Activated naive CD8-positive, alpha-beta T cell (primary cell): ENCODE measurements around the gene RBM33.

Source experiments
- H3K27ac Mint-ChIP-seq: one replicate; pipeline ENCODE4 v1.8.0; 2021; ENCODE audit warnings: mixed read lengths
- H3K27me3 Mint-ChIP-seq: one replicate; pipeline ENCODE4 v1.8.0; 2021; ENCODE audit warnings: mixed read lengths
- H3K36me3 Mint-ChIP-seq: one replicate; pipeline ENCODE4 v1.8.0; 2021; ENCODE audit warnings: mixed read lengths
- H3K4me1 Mint-ChIP-seq: one replicate; pipeline ENCODE4 v1.8.0; 2021; ENCODE audit warnings: low read depth, mixed read lengths
- H3K4me3 Mint-ChIP-seq: one replicate; pipeline ENCODE4 v1.8.0; 2021; ENCODE audit warnings: mild to moderate bottlenecking, mixed read lengths
- H3K9me3 Mint-ChIP-seq: one replicate; pipeline ENCODE4 v1.8.0; 2021; ENCODE audit warnings: low read depth, mixed read lengths

The RBM33 gene

DNA sequence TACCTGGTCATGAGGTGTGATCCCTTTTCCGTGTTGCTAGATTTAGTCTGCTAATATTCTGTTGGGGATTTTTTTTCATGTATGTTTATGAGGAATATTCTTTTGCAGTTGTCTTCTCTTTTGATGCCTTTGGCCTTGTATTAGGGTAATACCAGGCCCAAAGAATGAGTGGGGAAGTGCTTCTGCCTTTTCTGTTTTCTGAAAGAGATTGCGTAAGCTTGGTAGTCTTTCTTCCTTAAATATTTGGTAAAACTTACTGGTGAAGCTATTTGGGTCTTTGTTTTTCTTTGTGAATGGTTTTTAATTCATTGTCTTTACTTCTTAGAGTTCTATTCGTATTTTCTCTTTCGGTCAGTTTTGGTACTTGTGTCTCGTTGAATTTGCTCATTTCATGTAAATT, 116.7 kb downstream of the RBM33 start:
- H3K4me3 Mint-ChIP-seq = no peak overlapping the region
- peaks cover 5% of the 10 kb centered on the region for H3K36me3 Mint-ChIP-seq

DNA sequence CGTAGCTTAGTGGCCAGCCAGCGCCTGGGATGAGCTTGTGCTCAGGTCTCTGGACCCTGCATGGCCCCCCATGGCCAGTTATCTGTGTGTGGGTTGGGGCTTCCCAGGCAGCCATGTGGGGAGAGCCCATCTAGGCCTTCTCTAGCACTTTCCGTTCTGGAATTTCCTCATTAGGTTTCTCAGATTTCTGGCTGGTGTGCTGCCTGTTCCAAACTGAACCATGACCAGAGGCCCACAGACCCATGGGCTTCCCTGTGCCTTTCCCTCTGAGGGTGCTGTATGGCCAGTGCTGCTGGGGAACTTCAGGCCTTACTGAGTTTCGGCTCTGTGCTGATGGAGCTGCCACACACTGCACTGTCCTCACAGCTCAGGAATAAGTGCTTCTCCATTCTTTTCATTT, 117.6 kb downstream of the RBM33 start:
- Mint-ChIP-seq H3K36me3 (peaks cover 5% of the 10 kb centered on the region), H3K4me3 (no peak overlapping the region), H3K27ac (peak overlapping the region; percentile 11), H3K9me3 (no peaks in the 10 kb centered on the region), H3K27me3 (no peaks in the 10 kb centered on the region), H3K4me1 (peaks cover 55% of the 10 kb centered on the region)

More for the DNA sequence above, 116.7 kb downstream of the RBM33 start:
- H3K4me1 Mint-ChIP-seq = peaks cover 60% of the 10 kb centered on the region
- no peak overlapping the region for H3K27ac Mint-ChIP-seq
- no peaks in the 10 kb centered on the region for H3K27me3 Mint-ChIP-seq
- H3K9me3 Mint-ChIP-seq = no peaks in the 10 kb centered on the region

DNA sequence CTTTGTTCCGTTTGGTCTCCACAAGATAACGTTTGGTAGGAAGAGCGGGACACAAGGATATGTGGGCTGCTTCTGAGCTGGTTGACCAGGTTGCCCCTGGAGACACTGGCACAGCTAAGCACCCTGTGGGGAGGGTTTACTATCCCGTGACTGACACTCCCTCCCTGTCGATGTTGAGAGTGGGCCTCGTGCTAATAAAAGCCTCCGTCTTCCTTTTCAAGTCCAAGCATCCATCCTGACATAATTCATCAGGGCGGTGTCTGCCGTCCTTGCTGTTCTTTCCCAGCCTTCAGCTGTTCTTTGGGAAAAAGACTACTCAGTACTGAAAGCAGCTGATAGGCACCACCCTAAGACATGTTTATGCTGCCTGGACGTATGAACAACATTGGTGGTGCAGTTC, 118.2 kb downstream of the RBM33 start:
- H3K36me3 Mint-ChIP-seq = peaks cover 8% of the 10 kb centered on the region
- H3K27me3 Mint-ChIP-seq = no peaks in the 10 kb centered on the region
- peak overlapping the region; percentile 98 for H3K27ac Mint-ChIP-seq
- H3K9me3 Mint-ChIP-seq = no peaks in the 10 kb centered on the region
- H3K4me3 Mint-ChIP-seq = peak overlapping the region; percentile 89
- H3K4me1 Mint-ChIP-seq = peaks cover 55% of the 10 kb centered on the region

DNA sequence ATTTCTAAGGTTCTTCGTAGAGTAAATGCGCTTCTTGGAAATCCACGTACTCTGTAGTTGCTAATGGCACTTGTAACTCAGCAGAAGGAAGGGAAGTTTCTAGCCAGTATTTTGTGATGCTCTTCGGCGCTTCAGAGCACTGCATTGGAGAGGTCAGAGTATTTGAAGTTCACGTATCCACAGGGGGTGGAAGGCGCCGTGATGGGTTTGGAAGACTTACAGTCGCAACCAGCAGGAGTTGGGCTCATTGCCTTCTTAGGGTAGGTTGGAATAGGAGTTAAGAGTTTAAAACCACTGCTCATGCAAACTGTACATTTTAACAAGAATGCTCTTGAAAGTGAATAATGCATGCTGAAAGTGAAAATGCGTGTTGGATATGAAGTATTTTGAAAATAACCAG, 118.7 kb downstream of the RBM33 start:
- H3K9me3 Mint-ChIP-seq = no peaks in the 10 kb centered on the region
- H3K4me1 Mint-ChIP-seq = peaks cover 55% of the 10 kb centered on the region
- H3K4me3 Mint-ChIP-seq = peak overlapping the region; percentile 89
- H3K27ac Mint-ChIP-seq = peak overlapping the region; percentile 98
- H3K27me3 Mint-ChIP-seq = no peaks in the 10 kb centered on the region
- peaks cover 8% of the 10 kb centered on the region for H3K36me3 Mint-ChIP-seq

- Mint-ChIP-seq H3K9me3 (no peaks in the 10 kb centered on the region), H3K36me3 (peaks cover 8% of the 10 kb centered on the region), H3K27me3 (no peaks in the 10 kb centered on the region), H3K4me3 (peak overlapping the region; percentile 89), H3K4me1 (peaks cover 54% of the 10 kb centered on the region), H3K27ac (peak overlapping the region; percentile 98)
Measured at GRCh38 chr7:155763691-155764437, 119.4 kb downstream of the RBM33 start.

- H3K9me3 Mint-ChIP-seq = no peaks in the 10 kb centered on the region
- H3K36me3 Mint-ChIP-seq = peaks cover 8% of the 10 kb centered on the region
- peaks cover 54% of the 10 kb centered on the region for H3K4me1 Mint-ChIP-seq
- H3K27ac Mint-ChIP-seq = peak overlapping the region; percentile 98
- peak overlapping the region; percentile 89 for H3K4me3 Mint-ChIP-seq
- no peaks in the 10 kb centered on the region for H3K27me3 Mint-ChIP-seq
Measured at GRCh38 chr7:155764438-155764793, 120.0 kb downstream of the RBM33 start.

DNA sequence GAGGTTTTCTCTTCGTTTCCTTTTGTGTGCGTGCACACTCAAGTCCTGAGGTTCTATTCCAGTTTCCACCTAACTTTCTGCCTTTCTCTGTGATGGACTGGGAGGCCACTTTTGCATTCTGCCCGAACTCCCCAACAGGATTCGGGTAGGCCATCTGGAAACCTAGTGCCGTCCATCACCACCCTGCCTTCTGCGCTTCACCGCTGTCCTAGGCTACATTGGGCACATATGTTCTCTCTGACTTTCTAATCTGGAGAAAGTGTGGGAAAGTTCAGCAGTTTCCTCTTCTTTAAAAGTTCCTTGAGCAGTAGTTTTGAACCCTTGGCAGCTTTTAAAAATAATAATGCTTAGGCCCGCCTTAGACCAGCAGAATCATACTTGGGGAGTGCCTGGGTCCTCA, 121.0 kb downstream of the RBM33 start:
- Mint-ChIP-seq H3K27me3 (no peaks in the 10 kb centered on the region), H3K9me3 (no peaks in the 10 kb centered on the region), H3K27ac (peak overlapping the region; percentile 28), H3K4me3 (no peak overlapping the region), H3K4me1 (peaks cover 47% of the 10 kb centered on the region), H3K36me3 (peaks cover 8% of the 10 kb centered on the region)

- H3K27me3 Mint-ChIP-seq = no peaks in the 10 kb centered on the region
- peaks cover 43% of the 10 kb centered on the region for H3K4me1 Mint-ChIP-seq
- no peak overlapping the region for H3K4me3 Mint-ChIP-seq
- H3K27ac Mint-ChIP-seq = no peak overlapping the region
- peaks cover 11% of the 10 kb centered on the region for H3K36me3 Mint-ChIP-seq
- H3K9me3 Mint-ChIP-seq = no peaks in the 10 kb centered on the region
Measured at GRCh38 chr7:155766386-155766785, 121.9 kb downstream of the RBM33 start.

GRCh38 chr7:155766966-155767916, 122.8 kb downstream of the RBM33 start:
- Mint-ChIP-seq H3K4me3 (no peak overlapping the region), H3K27ac (no peak overlapping the region), H3K27me3 (no peaks in the 10 kb centered on the region), H3K4me1 (peaks cover 34% of the 10 kb centered on the region), H3K9me3 (no peaks in the 10 kb centered on the region), H3K36me3 (peaks cover 11% of the 10 kb centered on the region)

DNA sequence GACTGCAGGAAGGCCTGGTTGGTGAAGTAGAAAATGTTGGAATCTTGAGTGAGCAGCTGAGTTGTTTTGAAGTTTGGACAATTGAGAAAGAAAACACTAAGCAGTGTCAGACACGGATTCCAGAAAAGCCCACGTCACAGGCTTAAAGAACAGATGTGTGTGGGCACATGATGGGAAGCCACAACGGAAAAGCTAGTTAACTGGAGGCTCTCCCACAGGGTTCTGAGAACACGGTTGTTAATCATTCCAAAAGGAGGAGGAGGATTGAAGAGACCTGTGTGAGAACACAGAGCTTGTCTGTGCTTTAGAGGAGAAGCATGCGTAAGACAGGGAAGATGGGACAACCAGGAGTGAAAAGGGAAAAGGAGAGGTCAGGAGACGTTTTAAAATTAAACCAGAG, 125.2 kb downstream of the RBM33 start:
- Mint-ChIP-seq H3K4me1 (peaks cover 9% of the 10 kb centered on the region), H3K4me3 (no peak overlapping the region), H3K9me3 (no peaks in the 10 kb centered on the region), H3K27me3 (no peaks in the 10 kb centered on the region), H3K36me3 (peaks cover 8% of the 10 kb centered on the region), H3K27ac (no peak overlapping the region)

- Mint-ChIP-seq H3K4me1 (peaks cover 4% of the 10 kb centered on the region), H3K36me3 (peaks cover 8% of the 10 kb centered on the region), H3K4me3 (no peak overlapping the region), H3K27me3 (no peaks in the 10 kb centered on the region), H3K27ac (no peak overlapping the region), H3K9me3 (no peaks in the 10 kb centered on the region)
Measured at GRCh38 chr7:155770241-155770640, 125.8 kb downstream of the RBM33 start.

DNA sequence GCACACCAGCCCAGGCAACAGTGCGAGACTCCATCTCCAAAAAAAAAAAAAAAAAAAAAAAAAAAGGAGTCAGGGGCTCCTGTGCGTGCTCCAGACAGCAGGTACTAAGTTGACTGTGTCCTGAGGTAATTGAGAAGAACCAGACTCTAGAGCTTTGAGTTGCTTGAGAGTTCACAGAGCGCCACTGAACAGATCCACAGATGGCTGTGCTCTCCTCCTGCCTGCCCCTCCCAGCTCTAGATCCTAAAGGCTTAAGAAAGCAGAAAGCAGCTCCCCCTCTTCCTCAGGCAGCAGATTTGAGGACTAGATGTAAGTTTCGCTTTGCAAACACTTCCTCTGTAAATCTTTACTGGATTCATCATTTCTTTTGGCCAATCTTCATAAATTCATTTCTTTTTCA, 129.1 kb downstream of the RBM33 start:
- Mint-ChIP-seq H3K27me3 (no peaks in the 10 kb centered on the region), H3K4me1 (no peaks in the 10 kb centered on the region), H3K9me3 (no peaks in the 10 kb centered on the region), H3K27ac (no peak overlapping the region), H3K4me3 (no peak overlapping the region), H3K36me3 (peaks cover 13% of the 10 kb centered on the region)

GRCh38 chr7:155774947-155775346, 130.5 kb downstream of the RBM33 start:
- H3K4me3 Mint-ChIP-seq = no peak overlapping the region
- peaks cover 12% of the 10 kb centered on the region for H3K36me3 Mint-ChIP-seq
- no peaks in the 10 kb centered on the region for H3K27me3 Mint-ChIP-seq
- no peaks in the 10 kb centered on the region for H3K9me3 Mint-ChIP-seq
- H3K4me1 Mint-ChIP-seq = no peaks in the 10 kb centered on the region
- H3K27ac Mint-ChIP-seq = no peak overlapping the region

- no peak overlapping the region for H3K4me3 Mint-ChIP-seq
- no peak overlapping the region for H3K27ac Mint-ChIP-seq
- no peaks in the 10 kb centered on the region for H3K4me1 Mint-ChIP-seq
- no peaks in the 10 kb centered on the region for H3K27me3 Mint-ChIP-seq
- peaks cover 12% of the 10 kb centered on the region for H3K36me3 Mint-ChIP-seq
- no peaks in the 10 kb centered on the region for H3K9me3 Mint-ChIP-seq
Measured at GRCh38 chr7:155775691-155776090, 131.2 kb downstream of the RBM33 start.

DNA sequence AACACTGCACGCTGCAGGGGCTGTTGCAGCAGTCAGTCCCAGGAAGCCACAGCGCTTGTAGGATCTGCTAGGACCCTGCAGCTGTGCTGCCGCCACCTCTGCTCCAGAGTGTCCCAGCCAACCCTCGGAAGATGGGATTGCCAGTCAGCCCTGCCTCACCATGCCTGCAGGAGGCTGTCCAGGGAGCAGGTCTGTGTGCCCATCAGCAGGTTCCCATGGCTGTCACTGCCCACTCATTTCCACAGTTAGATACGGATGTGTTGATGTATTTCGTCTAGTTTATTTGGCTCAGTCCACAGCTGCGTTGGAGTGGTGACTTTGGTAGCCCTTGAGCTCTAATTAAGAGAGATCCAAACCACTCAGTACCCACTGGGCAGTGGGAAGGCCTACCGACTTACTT, 132.1 kb downstream of the RBM33 start:
- no peaks in the 10 kb centered on the region for H3K4me1 Mint-ChIP-seq
- H3K27ac Mint-ChIP-seq = no peak overlapping the region
- no peaks in the 10 kb centered on the region for H3K9me3 Mint-ChIP-seq
- H3K36me3 Mint-ChIP-seq = peaks cover 12% of the 10 kb centered on the region
- H3K27me3 Mint-ChIP-seq = no peaks in the 10 kb centered on the region
- no peak overlapping the region for H3K4me3 Mint-ChIP-seq
